Measurements from ENCODE around the gene TNFSF13. TPM values are rescaled to one million over a fixed set of nuclear protein-coding genes. Genes with fewer than 3 reads are reported as not detected.

The TNFSF13 gene
- total RNA-seq, 1 donor from 2014 or later: 3.5 TPM

GRCh38 chr17:7563115-7563869 is 4.7 kb downstream of the TNFSF13 start:
- TF ChIP-seq CTCF (conservative IDR thresholded peaks at IDR 0.05): no peak
- no peaks in the 10 kb centered on the region for H3K9me3 Mint-ChIP-seq

GRCh38 chr17:7569571-7569970 is 11.0 kb downstream of the TNFSF13 start:
- TF ChIP-seq CTCF (conservative IDR thresholded peaks at IDR 0.05): no peak
- DNase-seq (ENCODE audit: extremely low spot score, unreplicated experiment): no peak

More at GRCh38 chr17:7563115-7563869, 4.7 kb downstream of the TNFSF13 start:
- H3K36me3 Mint-ChIP-seq: peaks cover 8% of the 10 kb centered on the region
- no peak overlapping the region for H3K27ac Mint-ChIP-seq
- no peaks in the 10 kb centered on the region for H3K27me3 Mint-ChIP-seq
- DNase-seq (ENCODE audit: extremely low spot score, unreplicated experiment): no peak
- peak overlapping the region; percentile 95 for H3K4me3 Mint-ChIP-seq
- H3K4me1 Mint-ChIP-seq (ENCODE audit: unreplicated experiment): peaks cover 36% of the 10 kb centered on the region

GRCh38 chr17:7570351-7570750 is 11.8 kb downstream of the TNFSF13 start:
- no peaks in the 10 kb centered on the region for H3K9me3 Mint-ChIP-seq
- no peak overlapping the region for H3K27ac Mint-ChIP-seq
- peaks cover 6% of the 10 kb centered on the region for H3K27me3 Mint-ChIP-seq
- peaks cover 20% of the 10 kb centered on the region for H3K4me1 Mint-ChIP-seq (ENCODE audit: unreplicated experiment)
- no peak for DNase-seq (ENCODE audit: extremely low spot score, unreplicated experiment)
- TF ChIP-seq CTCF (conservative IDR thresholded peaks at IDR 0.05): no peak
- no peak overlapping the region for H3K4me3 Mint-ChIP-seq
- peaks cover 31% of the 10 kb centered on the region for H3K36me3 Mint-ChIP-seq

More at GRCh38 chr17:7569571-7569970, 11.0 kb downstream of the TNFSF13 start:
- peaks cover 6% of the 10 kb centered on the region for H3K27me3 Mint-ChIP-seq
- H3K4me3 Mint-ChIP-seq: no peak overlapping the region
- H3K9me3 Mint-ChIP-seq: no peaks in the 10 kb centered on the region
- peaks cover 13% of the 10 kb centered on the region for H3K4me1 Mint-ChIP-seq (ENCODE audit: unreplicated experiment)
- peaks cover 25% of the 10 kb centered on the region for H3K36me3 Mint-ChIP-seq
- H3K27ac Mint-ChIP-seq: no peak overlapping the region

GRCh38 chr17:7572338-7572587 is 13.7 kb downstream of the TNFSF13 start:
- Mint-ChIP-seq H3K36me3 (peaks cover 45% of the 10 kb centered on the region), H3K4me3 (peak overlapping the region; percentile 99), H3K9me3 (no peaks in the 10 kb centered on the region), H3K27me3 (peaks cover 6% of the 10 kb centered on the region), H3K27ac (peak overlapping the region; percentile 100), H3K4me1 (ENCODE audit: unreplicated experiment) (peaks cover 30% of the 10 kb centered on the region)
- no peak for DNase-seq (ENCODE audit: extremely low spot score, unreplicated experiment)
- no peak for TF ChIP-seq CTCF (conservative IDR thresholded peaks at IDR 0.05)

- peak overlapping the region; percentile 100 for H3K27ac Mint-ChIP-seq
- peaks cover 31% of the 10 kb centered on the region for H3K4me1 Mint-ChIP-seq (ENCODE audit: unreplicated experiment)
- H3K27me3 Mint-ChIP-seq: peaks cover 6% of the 10 kb centered on the region
- H3K9me3 Mint-ChIP-seq: no peaks in the 10 kb centered on the region
- H3K36me3 Mint-ChIP-seq: peaks cover 45% of the 10 kb centered on the region
- peak; percentile 100 for DNase-seq (ENCODE audit: extremely low spot score, unreplicated experiment)
- peak overlapping the region; percentile 99 for H3K4me3 Mint-ChIP-seq
- TF ChIP-seq CTCF (conservative IDR thresholded peaks at IDR 0.05): no peak
Observed at GRCh38 chr17:7572588-7573323, 14.2 kb downstream of the TNFSF13 start.
